Embryonic facial prominence (tissue), 1 donor: ENCODE results near the gene TRAPPC14.
"Not testable (repeated sequence)": the region's sequence is repeated elsewhere in the genome, so short reads cannot be mapped to it uniquely, and the experiment has no call there.

Source experiments
- DNase-seq: peaks from one replicate; pipeline ENCODE4 v3.0.0-alpha.2; 2016; ENCODE audit errors: extremely low spot score

Gene TRAPPC14

GRCh38 chr7:100154651-100155491 lies 3.7 kb downstream of the TRAPPC14 start:
- DNase-seq = no peak

- DNase-seq = no peak
These were observed 4.6 kb downstream of the TRAPPC14 start for GRCh38 chr7:100153708-100154535.

- DNase-seq = no peak
These were observed 5.4 kb downstream of the TRAPPC14 start for GRCh38 chr7:100152937-100153666.

- no peak for DNase-seq
These were observed 6.1 kb downstream of the TRAPPC14 start for GRCh38 chr7:100152404-100152803.

- peak; percentile 95 for DNase-seq
These were observed 9.8 kb downstream of the TRAPPC14 start, which contains the start of gene LAMTOR4 for GRCh38 chr7:100148559-100149328. TSS of gene LAMTOR4 (plus strand) at chr7:100148918. CDS start at chr7:100148973, 55 bp downstream.

- no peak for DNase-seq
These were observed 10.3 kb downstream of the TRAPPC14 start for GRCh38 chr7:100148225-100148558.

GRCh38 chr7:100147278-100147677 lies 11.2 kb downstream of the TRAPPC14 start:
- no peak for DNase-seq

GRCh38 chr7:100146350-100146749 lies 12.2 kb downstream of the TRAPPC14 start:
- not testable (repeated sequence) for DNase-seq

GRCh38 chr7:100142461-100142860 lies 16.1 kb downstream of the TRAPPC14 start:
- no peak for DNase-seq

GRCh38 chr7:100141555-100141949 lies 17.0 kb downstream of the TRAPPC14 start:
- DNase-seq = no peak

- DNase-seq = no peak
These were observed 20.4 kb downstream of the TRAPPC14 start for GRCh38 chr7:100137851-100138760.

GRCh38 chr7:100132697-100133151 lies 25.8 kb downstream of the TRAPPC14 start:
- DNase-seq = no peak

- no peak for DNase-seq
These were observed 26.4 kb downstream of the TRAPPC14 start for GRCh38 chr7:100132126-100132525.

GRCh38 chr7:100130608-100131453 lies 27.7 kb downstream of the TRAPPC14 start:
- no peak for DNase-seq

GRCh38 chr7:100130220-100130607 lies 28.3 kb downstream of the TRAPPC14 start:
- DNase-seq = not testable (repeated sequence)

GRCh38 chr7:100128637-100128963 lies 29.9 kb downstream of the TRAPPC14 start:
- DNase-seq = no peak

- no peak for DNase-seq
These were observed 30.5 kb downstream of the TRAPPC14 start for GRCh38 chr7:100127866-100128636.
